ENCODE measurements around the gene PLD4. TPM values are rescaled to one million over a fixed set of nuclear protein-coding genes. Genes with fewer than 3 reads are reported as not detected.
"Not testable (repeated sequence)": the region's sequence is repeated elsewhere in the genome, so short reads cannot be mapped to it uniquely, and the experiment has no call there.

PLD4 gene
- total RNA-seq, 3 donors from 2014 or later, result 0.38 to 2.2 (median 0.39) TPM

DNA sequence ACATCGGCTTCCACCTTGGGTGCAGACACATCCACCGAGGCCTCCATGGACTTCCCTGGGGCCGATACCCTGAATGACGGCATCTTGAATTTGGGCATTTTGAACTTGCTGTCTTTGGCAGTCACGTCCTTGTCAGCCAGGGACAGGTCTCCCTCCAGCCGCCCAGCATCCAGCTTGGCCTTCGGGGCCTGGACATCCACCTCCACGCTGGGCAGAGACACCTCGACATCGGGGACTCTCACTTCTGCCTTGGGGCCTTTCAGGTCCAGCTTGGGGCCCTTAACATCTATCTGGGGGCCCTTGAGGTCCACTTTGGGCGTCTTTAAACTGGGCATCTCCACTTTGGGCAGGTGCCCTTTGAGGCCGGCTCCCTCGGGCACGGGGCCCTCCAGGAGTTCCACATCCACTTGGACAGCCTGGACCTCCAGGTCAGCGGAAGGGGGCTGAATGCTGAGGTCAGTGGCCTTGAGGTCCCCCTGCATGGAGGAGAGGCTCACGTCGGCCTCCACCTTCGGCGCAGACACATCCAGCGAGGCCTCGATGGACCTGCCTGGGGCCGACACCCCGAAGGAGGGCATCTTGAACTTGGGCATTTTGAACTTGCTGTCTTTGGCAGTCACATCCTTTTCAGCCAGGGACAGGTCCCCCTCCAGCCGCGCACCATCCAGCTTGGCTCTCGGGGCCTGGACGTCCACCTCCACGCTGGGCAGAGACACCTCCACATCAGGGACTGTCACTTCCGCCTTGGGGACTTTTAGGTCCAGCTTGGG lies 19.9 kb downstream of the PLD4 start:
- H3K9me3 ChIP-seq; H3K4me3 ChIP-seq; intact Hi-C loops (cut with DNase I, micrococcal nuclease); ATAC-seq; H3K4me1 ChIP-seq (ENCODE audit: low read depth); H3K36me3 ChIP-seq (ENCODE audit: low read depth): not testable (repeated sequence)
- peak in 1 of 3 donors; percentile 13 for DNase-seq

- H3K4me1 ChIP-seq (ENCODE audit: low read depth); ATAC-seq; H3K9me3 ChIP-seq; intact Hi-C loops (cut with DNase I, micrococcal nuclease); H3K4me3 ChIP-seq; H3K36me3 ChIP-seq (ENCODE audit: low read depth): not testable (repeated sequence)
- DNase-seq, result peak in 1 of 3 donors; percentile 38
These were observed 20.6 kb downstream of the PLD4 start for GRCh38 chr14:104945266-104945665.

DNA sequence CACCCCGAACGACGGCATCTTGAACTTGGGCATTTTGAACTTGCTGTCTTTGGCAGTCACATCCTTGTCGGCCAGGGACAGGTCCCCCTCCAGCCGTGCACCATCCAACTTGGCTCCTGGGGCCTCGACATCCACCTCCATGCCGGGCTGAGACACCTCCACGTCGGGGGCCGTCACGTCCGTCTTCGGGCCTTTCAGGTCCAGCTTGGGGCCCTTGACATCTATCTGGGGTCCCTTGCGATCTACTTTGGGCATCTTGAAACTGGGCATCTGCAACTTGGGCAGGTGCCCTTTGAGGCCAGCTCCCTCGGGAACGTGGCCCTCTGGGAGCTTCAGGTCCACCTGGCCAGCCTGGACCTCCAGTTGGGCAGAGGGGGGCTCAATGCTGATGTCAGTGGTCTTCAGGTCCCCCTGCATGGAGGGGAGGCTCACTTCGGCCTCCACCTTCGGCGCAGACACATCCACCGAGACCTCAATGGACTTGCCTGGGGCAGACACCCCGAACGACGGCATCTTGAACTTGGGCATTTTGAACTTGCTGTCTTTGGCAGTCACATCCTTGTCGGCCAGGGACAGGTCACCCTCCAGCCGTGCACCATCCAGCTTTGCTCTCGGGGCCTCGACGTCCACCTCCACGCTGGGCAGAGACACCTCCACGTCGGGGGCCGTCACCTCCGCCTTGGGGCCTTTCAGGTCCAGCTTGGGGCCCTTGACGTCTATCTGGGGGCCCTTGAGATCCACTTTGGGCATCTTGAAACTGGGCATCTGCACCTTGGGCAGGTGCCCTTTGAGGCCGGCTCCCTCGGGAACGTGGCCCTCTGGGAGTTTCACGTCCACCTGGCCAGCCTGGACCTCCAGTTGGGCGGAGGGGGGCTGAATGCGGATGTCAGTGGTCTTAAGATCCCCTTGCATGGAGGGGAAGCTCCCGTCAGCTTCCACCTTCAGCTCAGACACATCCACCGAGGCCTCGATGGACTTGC lies 21.6 kb downstream of the PLD4 start:
- H3K9me3 ChIP-seq; ATAC-seq; H3K4me1 ChIP-seq (ENCODE audit: low read depth); H3K4me3 ChIP-seq; intact Hi-C loops (cut with DNase I, micrococcal nuclease); H3K36me3 ChIP-seq (ENCODE audit: low read depth): not testable (repeated sequence)
- DNase-seq, result peak in 2 of 3 donors; percentile 8 to 41

DNA sequence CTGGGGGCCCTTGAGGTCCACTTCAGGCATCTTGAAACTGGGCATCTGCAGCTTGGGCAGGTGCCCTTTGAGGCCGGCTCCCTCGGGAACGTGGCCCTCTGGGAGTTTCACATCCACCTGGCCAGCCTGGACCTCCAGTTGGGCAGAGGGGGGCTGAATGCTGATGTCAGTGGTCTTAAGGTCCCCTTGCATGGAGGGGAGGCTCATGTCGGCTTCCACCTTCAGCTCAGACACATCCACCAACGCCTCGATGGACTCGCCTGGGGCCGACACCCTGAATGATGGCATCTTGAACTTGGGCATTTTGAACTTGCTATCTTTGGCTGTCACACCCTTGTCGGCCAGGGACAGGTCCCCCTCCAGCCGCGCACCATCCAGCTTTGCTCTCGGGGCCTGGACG lies 22.5 kb downstream of the PLD4 start:
- H3K9me3 ChIP-seq; H3K36me3 ChIP-seq (ENCODE audit: low read depth); ATAC-seq; H3K4me3 ChIP-seq; H3K4me1 ChIP-seq (ENCODE audit: low read depth); intact Hi-C loops (cut with DNase I, micrococcal nuclease): not testable (repeated sequence)
- DNase-seq, result peak in 1 of 3 donors; percentile 27

GRCh38 chr14:104947881-104948735 lies 23.4 kb downstream of the PLD4 start:
- intact Hi-C loops (cut with DNase I, micrococcal nuclease); H3K4me3 ChIP-seq; H3K4me1 ChIP-seq (ENCODE audit: low read depth); ATAC-seq; H3K9me3 ChIP-seq; H3K36me3 ChIP-seq (ENCODE audit: low read depth): not testable (repeated sequence)
- peak in 1 of 3 donors; percentile 25 for DNase-seq

GRCh38 chr14:104948736-104949031 lies 24.0 kb downstream of the PLD4 start:
- no peaks in the 10 kb centered on the region for H3K9me3 ChIP-seq
- H3K4me1 ChIP-seq (ENCODE audit: low read depth), result no peaks in the 10 kb centered on the region
- no peak overlapping the region for H3K4me3 ChIP-seq
- H3K36me3 ChIP-seq (ENCODE audit: low read depth), result no peaks in the 10 kb centered on the region
- intact Hi-C loops (cut with DNase I, micrococcal nuclease), result no loop called here
- DNase-seq (peak in 1 of 3 donors; percentile 25), ATAC-seq (no peak)
- TF ChIP-seq, protein P1, sequence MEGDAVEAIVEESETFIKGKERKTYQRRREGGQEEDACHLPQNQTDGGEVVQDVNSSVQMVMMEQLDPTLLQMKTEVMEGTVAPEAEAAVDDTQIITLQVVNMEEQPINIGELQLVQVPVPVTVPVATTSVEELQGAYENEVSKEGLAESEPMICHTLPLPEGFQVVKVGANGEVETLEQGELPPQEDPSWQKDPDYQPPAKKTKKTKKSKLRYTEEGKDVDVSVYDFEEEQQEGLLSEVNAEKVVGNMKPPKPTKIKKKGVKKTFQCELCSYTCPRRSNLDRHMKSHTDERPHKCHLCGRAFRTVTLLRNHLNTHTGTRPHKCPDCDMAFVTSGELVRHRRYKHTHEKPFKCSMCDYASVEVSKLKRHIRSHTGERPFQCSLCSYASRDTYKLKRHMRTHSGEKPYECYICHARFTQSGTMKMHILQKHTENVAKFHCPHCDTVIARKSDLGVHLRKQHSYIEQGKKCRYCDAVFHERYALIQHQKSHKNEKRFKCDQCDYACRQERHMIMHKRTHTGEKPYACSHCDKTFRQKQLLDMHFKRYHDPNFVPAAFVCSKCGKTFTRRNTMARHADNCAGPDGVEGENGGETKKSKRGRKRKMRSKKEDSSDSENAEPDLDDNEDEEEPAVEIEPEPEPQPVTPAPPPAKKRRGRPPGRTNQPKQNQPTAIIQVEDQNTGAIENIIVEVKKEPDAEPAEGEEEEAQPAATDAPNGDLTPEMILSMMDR (IDR thresholded peaks at IDR 0.05), result no peak

GRCh38 chr14:104949406-104949955 lies 24.8 kb downstream of the PLD4 start:
- H3K9me3 ChIP-seq; H3K36me3 ChIP-seq (ENCODE audit: low read depth); DNase-seq; intact Hi-C loops (cut with DNase I, micrococcal nuclease); H3K4me3 ChIP-seq; H3K4me1 ChIP-seq (ENCODE audit: low read depth); ATAC-seq: not testable (repeated sequence)

DNA sequence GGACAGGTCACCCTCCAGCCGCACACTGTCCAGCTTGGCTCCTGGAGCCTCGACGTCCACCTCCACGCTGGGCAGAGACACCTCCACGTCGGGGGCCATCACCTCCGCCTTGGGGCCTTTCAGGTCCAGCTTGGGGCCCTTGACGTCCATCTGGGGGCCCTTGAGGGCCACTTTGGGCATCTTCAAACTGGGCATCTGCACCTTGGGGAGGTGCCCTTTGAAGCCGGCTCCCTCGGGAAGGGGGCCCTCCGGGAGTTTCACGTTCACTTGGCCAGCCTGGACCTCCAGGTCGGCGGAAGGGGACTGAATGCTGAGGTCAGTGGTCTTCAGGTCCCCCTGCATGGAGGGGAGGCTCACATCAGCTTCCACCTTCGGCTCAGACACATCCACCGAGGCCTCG lies 25.3 kb downstream of the PLD4 start:
- intact Hi-C loops (cut with DNase I, micrococcal nuclease), result no loop called here
- Histone ChIP-seq H3K4me1 (ENCODE audit: low read depth) (no peaks in the 10 kb centered on the region), H3K36me3 (ENCODE audit: low read depth) (no peaks in the 10 kb centered on the region), H3K9me3 (no peaks in the 10 kb centered on the region), H3K4me3 (no peak overlapping the region)
- TF ChIP-seq, protein P1 (IDR thresholded peaks at IDR 0.05), result no peak
- ATAC-seq, result no peak
- DNase-seq, result no peak

DNA sequence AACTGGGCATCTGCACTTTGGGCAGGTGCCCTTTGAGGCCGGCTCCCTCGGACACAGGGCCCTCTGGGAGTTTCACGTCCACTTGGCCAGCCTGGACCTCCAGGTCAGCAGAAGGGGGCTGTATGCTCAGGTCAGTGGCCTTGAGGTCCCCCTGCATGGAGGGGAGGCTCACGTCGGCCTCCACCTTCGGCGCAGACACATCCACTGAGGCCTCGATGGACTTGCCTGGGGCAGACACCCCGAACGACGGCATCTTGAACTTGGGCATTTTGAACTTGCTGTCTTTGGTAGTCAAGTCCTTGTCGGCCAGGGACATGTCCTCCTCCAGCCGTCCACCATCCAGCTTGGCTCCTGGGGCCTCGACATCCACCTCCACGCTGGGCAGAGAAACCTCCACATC lies 26.0 kb downstream of the PLD4 start:
- ATAC-seq; H3K36me3 ChIP-seq (ENCODE audit: low read depth); H3K9me3 ChIP-seq; DNase-seq; H3K4me1 ChIP-seq (ENCODE audit: low read depth); intact Hi-C loops (cut with DNase I, micrococcal nuclease); H3K4me3 ChIP-seq: not testable (repeated sequence)

GRCh38 chr14:104951863-104952657 lies 27.4 kb downstream of the PLD4 start:
- H3K4me3 ChIP-seq; H3K4me1 ChIP-seq (ENCODE audit: low read depth); H3K36me3 ChIP-seq (ENCODE audit: low read depth); ATAC-seq; intact Hi-C loops (cut with DNase I, micrococcal nuclease); H3K9me3 ChIP-seq: not testable (repeated sequence)
- peak in 1 of 3 donors; percentile 38 for DNase-seq

Measured in mucosa of descending colon (tissue), 3 donors.